Measurements from ENCODE around the gene IL34.
"Not testable (repeated sequence)": the region's sequence is repeated elsewhere in the genome, so short reads cannot be mapped to it uniquely, and the experiment has no call there.

IL34 gene
- total RNA-seq: 0 to 0.13 (median 0) reads per million in 18 experiments

- no peak for DNase-seq
These were observed at the start of gene IL34 for GRCh38 chr16:70646260-70647241. IL34 (plus strand) TSS chr16:70646559; CDS start chr16:70646948, 389 bp downstream.

- no peak for DNase-seq
These were observed 49.1 kb upstream of the IL34 start for GRCh38 chr16:70597135-70597835.

- no peak for DNase-seq
These were observed 47.3 kb upstream of the IL34 start for GRCh38 chr16:70598937-70599503.

- no peak for DNase-seq
These were observed 45.6 kb upstream of the IL34 start for GRCh38 chr16:70600730-70601129.

GRCh38 chr16:70601576-70602575 is 44.5 kb upstream of the IL34 start:
- no peak for DNase-seq

GRCh38 chr16:70602831-70603230 is 43.5 kb upstream of the IL34 start:
- no peak for DNase-seq

GRCh38 chr16:70604407-70605282 is 41.7 kb upstream of the IL34 start:
- DNase-seq: no peak

- DNase-seq: no peak
These were observed 41.1 kb upstream of the IL34 start for GRCh38 chr16:70605283-70605657.

- no peak for DNase-seq
These were observed 37.8 kb upstream of the IL34 start for GRCh38 chr16:70608521-70608920.

- DNase-seq: no peak
These were observed 35.8 kb upstream of the IL34 start for GRCh38 chr16:70610273-70611223.

GRCh38 chr16:70611224-70611598 is 35.1 kb upstream of the IL34 start:
- no peak for DNase-seq

GRCh38 chr16:70611785-70612303 is 34.5 kb upstream of the IL34 start:
- no peak for DNase-seq

- DNase-seq: no peak
These were observed 33.4 kb upstream of the IL34 start for GRCh38 chr16:70612931-70613330.

- DNase-seq: no peak
These were observed 32.0 kb upstream of the IL34 start for GRCh38 chr16:70614208-70614951.

- DNase-seq: no peak
These were observed 30.4 kb upstream of the IL34 start for GRCh38 chr16:70615945-70616344.

GRCh38 chr16:70621864-70622263 is 24.5 kb upstream of the IL34 start:
- DNase-seq: not testable (repeated sequence)

- no peak for DNase-seq
These were observed 18.7 kb upstream of the IL34 start for GRCh38 chr16:70627696-70628095.

GRCh38 chr16:70630960-70631745 is 15.2 kb upstream of the IL34 start:
- no peak for DNase-seq
